Activated CD8-positive, alpha-beta memory T cell treated with anti-CD3 and anti-CD28 coated beads, Interleukin-2, amount 50 U/mL, for 4 hours (primary cell): ENCODE measurements around the gene C10orf90.
"Not testable (repeated sequence)": the region's sequence is repeated elsewhere in the genome, so short reads cannot be mapped to it uniquely, and the experiment has no call there.

ENCODE experiments used
- DNase-seq: peaks from one replicate; pipeline ENCODE4 v3.0.0-alpha.2; 2020

The C10orf90 gene

DNA sequence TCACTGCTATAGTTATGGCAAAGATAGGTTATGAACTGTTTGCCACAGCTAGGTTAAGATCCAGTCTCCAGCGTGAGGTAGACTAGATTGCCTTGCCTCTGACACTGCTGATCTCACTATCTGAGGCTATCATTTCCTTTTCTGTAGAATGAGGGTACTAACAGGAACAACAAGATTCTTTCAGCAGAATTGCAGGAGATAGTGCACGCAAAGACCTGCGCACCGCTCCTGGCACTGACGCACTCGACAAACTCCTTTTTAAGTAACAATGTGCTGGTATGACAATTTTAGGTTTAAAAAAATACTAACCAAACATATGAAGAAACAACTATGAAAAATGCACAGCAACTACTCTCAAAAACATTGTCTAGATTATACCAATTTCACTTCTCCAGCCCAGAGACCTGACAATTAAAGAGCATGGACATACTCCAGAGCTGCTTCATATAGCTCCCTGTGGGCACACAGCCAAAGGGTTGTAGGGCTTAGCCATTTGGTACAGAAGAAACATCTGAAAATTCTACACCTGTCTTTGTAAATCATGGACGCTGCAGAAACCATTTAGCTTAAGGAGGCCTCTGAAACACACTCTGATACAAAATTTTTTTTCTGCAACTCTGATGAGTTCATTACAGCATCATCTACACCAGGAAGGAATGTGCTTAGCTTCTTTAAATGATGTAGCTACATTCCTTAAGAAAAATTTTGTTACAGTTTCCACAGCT lies 290.0 kb downstream of the C10orf90 start:
- no peak for DNase-seq

- DNase-seq: not testable (repeated sequence)
Measured at GRCh38 chr10:126379166-126379565, 291.3 kb downstream of the C10orf90 start.

- DNase-seq: no peak
Measured at GRCh38 chr10:126376956-126377355, 293.5 kb downstream of the C10orf90 start.

- DNase-seq: no peak
Measured at GRCh38 chr10:126375926-126376554, 294.5 kb downstream of the C10orf90 start.

DNA sequence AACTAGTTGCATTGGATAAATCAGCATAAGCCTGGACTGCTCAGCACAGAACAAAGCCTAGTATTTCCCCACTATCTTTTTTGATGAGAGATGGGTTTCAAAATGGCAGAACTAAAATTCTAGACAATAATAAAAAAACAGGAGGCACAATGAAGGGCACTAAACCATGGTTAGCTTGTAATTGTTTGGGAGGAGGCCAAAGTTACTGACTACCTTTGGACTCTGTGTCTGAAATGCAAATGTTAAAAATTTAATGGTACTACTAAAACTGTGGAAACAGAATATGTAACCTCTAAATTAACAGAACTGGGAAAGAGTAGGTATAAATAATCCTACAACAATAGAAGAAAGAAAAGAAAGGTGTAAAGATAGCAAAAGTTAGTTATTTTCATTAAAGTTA lies 295.2 kb downstream of the C10orf90 start:
- no peak for DNase-seq
